ENCODE results near the gene ANKS4B. TPM values are rescaled to one million over a fixed set of nuclear protein-coding genes. Genes with fewer than 3 reads are reported as not detected.
"Not testable (repeated sequence)": the region's sequence is repeated elsewhere in the genome, so short reads cannot be mapped to it uniquely, and the experiment has no call there.

ANKS4B gene
- total RNA-seq, 2 experiments from 2014 or later, result not detected

- CTCF ChIA-PET, result no interaction called here
- Mint-ChIP-seq H3K4me3 (no peak overlapping the region), H3K9me3 (no peaks in the 10 kb centered on the region), H3K36me3 (ENCODE audit: low read depth) (no peaks in the 10 kb centered on the region), H3K4me1 (peaks cover 13% of the 10 kb centered on the region), H3K27me3 (peaks cover 61% of the 10 kb centered on the region), H3K27ac (no peak overlapping the region)
- POLR2A ChIA-PET, result no interaction called here
- no peak for DNase-seq
These were observed 8.7 kb upstream of the ANKS4B start for GRCh38 chr16:21224800-21225199.

- H3K27me3 Mint-ChIP-seq, result peaks cover 56% of the 10 kb centered on the region
- CTCF ChIA-PET, result no interaction called here
- H3K9me3 Mint-ChIP-seq, result no peaks in the 10 kb centered on the region
- no peaks in the 10 kb centered on the region for H3K36me3 Mint-ChIP-seq (ENCODE audit: low read depth)
- H3K27ac Mint-ChIP-seq, result no peak overlapping the region
- POLR2A ChIA-PET, result no interaction called here
- H3K4me1 Mint-ChIP-seq, result peaks cover 13% of the 10 kb centered on the region
- DNase-seq, result no peak
- no peak overlapping the region for H3K4me3 Mint-ChIP-seq
These were observed 6.8 kb upstream of the ANKS4B start for GRCh38 chr16:21226749-21227148.

- CTCF ChIA-PET, result no interaction called here
- no peak overlapping the region for H3K4me3 Mint-ChIP-seq
- no peaks in the 10 kb centered on the region for H3K9me3 Mint-ChIP-seq
- no peaks in the 10 kb centered on the region for H3K36me3 Mint-ChIP-seq (ENCODE audit: low read depth)
- peaks cover 12% of the 10 kb centered on the region for H3K4me1 Mint-ChIP-seq
- no peak for DNase-seq
- H3K27ac Mint-ChIP-seq, result no peak overlapping the region
- POLR2A ChIA-PET, result no interaction called here
- peaks cover 58% of the 10 kb centered on the region for H3K27me3 Mint-ChIP-seq
These were observed 5.6 kb upstream of the ANKS4B start for GRCh38 chr16:21227866-21228265.

- H3K4me1 Mint-ChIP-seq, result peaks cover 11% of the 10 kb centered on the region
- CTCF ChIA-PET, result no interaction called here
- no peaks in the 10 kb centered on the region for H3K36me3 Mint-ChIP-seq (ENCODE audit: low read depth)
- no peaks in the 10 kb centered on the region for H3K9me3 Mint-ChIP-seq
- H3K27me3 Mint-ChIP-seq, result peaks cover 59% of the 10 kb centered on the region
- POLR2A ChIA-PET, result no interaction called here
- no peak for DNase-seq
- no peak overlapping the region for H3K27ac Mint-ChIP-seq
- no peak overlapping the region for H3K4me3 Mint-ChIP-seq
These were observed 5.1 kb upstream of the ANKS4B start for GRCh38 chr16:21228361-21228872.

- Mint-ChIP-seq H3K4me1 (no peaks in the 10 kb centered on the region), H3K36me3 (ENCODE audit: low read depth) (no peaks in the 10 kb centered on the region), H3K9me3 (no peaks in the 10 kb centered on the region), H3K27me3 (peaks cover 45% of the 10 kb centered on the region), H3K27ac (no peak overlapping the region), H3K4me3 (no peak overlapping the region)
- ChIA-PET POLR2A (no interaction called here), CTCF (no interaction called here)
- no peak for DNase-seq
These were observed 416 bp upstream of the ANKS4B start for GRCh38 chr16:21233045-21233520.

- no peak for DNase-seq
- POLR2A ChIA-PET, result no interaction called here
- no peak overlapping the region for H3K4me3 Mint-ChIP-seq
- CTCF ChIA-PET, result interaction anchor here (0.6 kb wide), 1 partner anchor 59 kb away, joined by 3 read pairs; no protein-coding TSS in a partner anchor
- no peaks in the 10 kb centered on the region for H3K36me3 Mint-ChIP-seq (ENCODE audit: low read depth)
- no peaks in the 10 kb centered on the region for H3K4me1 Mint-ChIP-seq
- H3K27ac Mint-ChIP-seq, result no peak overlapping the region
- H3K9me3 Mint-ChIP-seq, result no peaks in the 10 kb centered on the region
- H3K27me3 Mint-ChIP-seq, result peaks cover 29% of the 10 kb centered on the region
These were observed 1.7 kb downstream of the ANKS4B start for GRCh38 chr16:21235199-21235585.

- Mint-ChIP-seq H3K4me3 (no peak overlapping the region), H3K36me3 (ENCODE audit: low read depth) (no peaks in the 10 kb centered on the region), H3K4me1 (no peaks in the 10 kb centered on the region), H3K27ac (no peak overlapping the region), H3K27me3 (peaks cover 22% of the 10 kb centered on the region), H3K9me3 (no peaks in the 10 kb centered on the region)
- ChIA-PET CTCF (no interaction called here), POLR2A (no interaction called here)
- DNase-seq, result no peak
These were observed 3.3 kb downstream of the ANKS4B start for GRCh38 chr16:21236831-21237230.

GRCh38 chr16:21239646-21240045 lies 6.1 kb downstream of the ANKS4B start:
- ChIA-PET POLR2A (no interaction called here), CTCF (no interaction called here)
- Mint-ChIP-seq H3K4me3 (no peak overlapping the region), H3K9me3 (no peaks in the 10 kb centered on the region), H3K27me3 (peaks cover 20% of the 10 kb centered on the region), H3K4me1 (no peaks in the 10 kb centered on the region), H3K27ac (no peak overlapping the region), H3K36me3 (ENCODE audit: low read depth) (no peaks in the 10 kb centered on the region)
- DNase-seq, result no peak

GRCh38 chr16:21242756-21243155 lies 9.3 kb downstream of the ANKS4B start:
- no peak for DNase-seq
- CTCF ChIA-PET, result interaction anchor here (0.6 to 0.7 kb wide), 2 partner anchors 54 to 99 kb away, joined by 3 to 4 read pairs; no protein-coding TSS in a partner anchor
- H3K9me3 Mint-ChIP-seq, result no peaks in the 10 kb centered on the region

GRCh38 chr16:21244518-21245215 lies 11.2 kb downstream of the ANKS4B start:
- ChIA-PET CTCF (no interaction called here), POLR2A (no interaction called here)
- Mint-ChIP-seq H3K4me1 (no peaks in the 10 kb centered on the region), H3K27ac (no peak overlapping the region), H3K36me3 (ENCODE audit: low read depth) (no peaks in the 10 kb centered on the region), H3K4me3 (no peak overlapping the region), H3K9me3 (no peaks in the 10 kb centered on the region), H3K27me3 (peaks cover 18% of the 10 kb centered on the region)
- DNase-seq, result no peak

More at GRCh38 chr16:21242756-21243155, 9.3 kb downstream of the ANKS4B start:
- Mint-ChIP-seq H3K27ac (no peak overlapping the region), H3K4me1 (no peaks in the 10 kb centered on the region), H3K27me3 (peaks cover 18% of the 10 kb centered on the region), H3K36me3 (ENCODE audit: low read depth) (no peaks in the 10 kb centered on the region), H3K4me3 (no peak overlapping the region)
- POLR2A ChIA-PET, result no interaction called here

GRCh38 chr16:21248179-21248578 lies 14.7 kb downstream of the ANKS4B start:
- H3K27me3 Mint-ChIP-seq, result peaks cover 16% of the 10 kb centered on the region
- H3K4me3 Mint-ChIP-seq; H3K4me1 Mint-ChIP-seq; DNase-seq; POLR2A ChIA-PET; H3K36me3 Mint-ChIP-seq (ENCODE audit: low read depth); H3K27ac Mint-ChIP-seq; H3K9me3 Mint-ChIP-seq: not testable (repeated sequence)
- CTCF ChIA-PET, result interaction anchor here (1.1 kb wide), 1 partner anchor 62 kb away, joined by 3 read pairs; no protein-coding TSS in a partner anchor

- Mint-ChIP-seq H3K27ac (no peak overlapping the region), H3K9me3 (no peaks in the 10 kb centered on the region)
- POLR2A ChIA-PET, result no interaction called here
These were observed 16.8 kb downstream of the ANKS4B start for GRCh38 chr16:21250072-21250923.

GRCh38 chr16:21253470-21253869 lies 20.0 kb downstream of the ANKS4B start:
- DNase-seq, result no peak
- Mint-ChIP-seq H3K4me3 (no peak overlapping the region), H3K36me3 (ENCODE audit: low read depth) (no peaks in the 10 kb centered on the region), H3K27me3 (peaks cover 9% of the 10 kb centered on the region), H3K9me3 (no peaks in the 10 kb centered on the region), H3K4me1 (no peaks in the 10 kb centered on the region), H3K27ac (no peak overlapping the region)
- ChIA-PET CTCF (no interaction called here), POLR2A (no interaction called here)

More at GRCh38 chr16:21250072-21250923, 16.8 kb downstream of the ANKS4B start:
- Mint-ChIP-seq H3K4me3 (no peak overlapping the region), H3K36me3 (ENCODE audit: low read depth) (no peaks in the 10 kb centered on the region), H3K27me3 (peaks cover 15% of the 10 kb centered on the region), H3K4me1 (no peaks in the 10 kb centered on the region)
- CTCF ChIA-PET, result no interaction called here
- DNase-seq, result no peak
